ENCODE measurements around the gene KIF26B.

The KIF26B gene

GRCh38 chr1:245441689-245442088 is 286.9 kb downstream of the KIF26B start:
- ChIA-PET CTCF (no interaction called here), POLR2A (ENCODE audit: low non-redundant PET) (no interaction called here)
- TF ChIP-seq CTCF (conservative IDR thresholded peaks at IDR 0.05; ENCODE audit: low read depth) = no peak
- H3K27ac ChIP-seq = no peak overlapping the region
- no peak for DNase-seq (ENCODE audit: low spot score)

- DNase-seq (ENCODE audit: low spot score) = no peak
- CTCF ChIA-PET = no interaction called here
- POLR2A ChIA-PET (ENCODE audit: low non-redundant PET) = no interaction called here
- H3K27ac ChIP-seq = no peak overlapping the region
- TF ChIP-seq CTCF (conservative IDR thresholded peaks at IDR 0.05; ENCODE audit: low read depth) = no peak
Observed at GRCh38 chr1:245444147-245444828, 289.5 kb downstream of the KIF26B start.

- H3K27ac ChIP-seq = no peak overlapping the region
- ChIA-PET POLR2A (ENCODE audit: low non-redundant PET) (no interaction called here), CTCF (no interaction called here)
- DNase-seq (ENCODE audit: low spot score) = no peak
- TF ChIP-seq CTCF (conservative IDR thresholded peaks at IDR 0.05; ENCODE audit: low read depth) = no peak
Observed at GRCh38 chr1:245444945-245445344, 290.2 kb downstream of the KIF26B start.

GRCh38 chr1:245448531-245448930 is 293.7 kb downstream of the KIF26B start:
- POLR2A ChIA-PET (ENCODE audit: low non-redundant PET) = no interaction called here
- CTCF ChIA-PET = interaction anchor here (0.6 to 0.7 kb wide), 3 partner anchors 87 to 658 kb away, joined by 3 to 9 read pairs (median 4); no protein-coding TSS in a partner anchor

GRCh38 chr1:245448975-245449431 is 294.2 kb downstream of the KIF26B start:
- no peak for TF ChIP-seq CTCF (conservative IDR thresholded peaks at IDR 0.05; ENCODE audit: low read depth)
- H3K27ac ChIP-seq = no peak overlapping the region
- POLR2A ChIA-PET (ENCODE audit: low non-redundant PET) = no interaction called here

More at GRCh38 chr1:245448531-245448930, 293.7 kb downstream of the KIF26B start:
- H3K27ac ChIP-seq = no peak overlapping the region
- TF ChIP-seq CTCF (conservative IDR thresholded peaks at IDR 0.05; ENCODE audit: low read depth) = no peak
- no peak for DNase-seq (ENCODE audit: low spot score)

GRCh38 chr1:245453541-245453940 is 298.8 kb downstream of the KIF26B start:
- ChIA-PET CTCF (no interaction called here), POLR2A (ENCODE audit: low non-redundant PET) (no interaction called here)
- no peak for TF ChIP-seq CTCF (conservative IDR thresholded peaks at IDR 0.05; ENCODE audit: low read depth)
- no peak for DNase-seq (ENCODE audit: low spot score)
- no peak overlapping the region for H3K27ac ChIP-seq

More at GRCh38 chr1:245448975-245449431, 294.2 kb downstream of the KIF26B start:
- CTCF ChIA-PET = interaction anchor here (0.6 to 0.7 kb wide), 3 partner anchors 86 to 658 kb away, joined by 3 to 9 read pairs (median 4); no protein-coding TSS in a partner anchor
- no peak for DNase-seq (ENCODE audit: low spot score)
